ENCODE measurements around the gene ANKMY1. TPM values are rescaled to one million over a fixed set of nuclear protein-coding genes. Genes with fewer than 3 reads are reported as not detected.

ANKMY1 gene
- total RNA-seq, 2 donors from 2014 or later, result 12.3 to 18.1 TPM

GRCh38 chr2:240520130-240520973, 37.4 kb downstream of the ANKMY1 start:
- H3K4me3 ChIP-seq, result no peak overlapping the region

GRCh38 chr2:240519396-240520129, 38.2 kb downstream of the ANKMY1 start:
- Histone ChIP-seq H3K27me3 (no peaks in the 10 kb centered on the region), H3K4me3 (no peak overlapping the region), H3K27ac (no peak overlapping the region), H3K4me1 (no peaks in the 10 kb centered on the region), H3K36me3 (no peaks in the 10 kb centered on the region), H3K9me3 (no peaks in the 10 kb centered on the region), H3K9ac (ENCODE audit: low read depth in 2 of 2, low read length in 2 of 2) (no peak overlapping the region)
- DNase-seq, result no peak
- TF ChIP-seq, protein P1, sequence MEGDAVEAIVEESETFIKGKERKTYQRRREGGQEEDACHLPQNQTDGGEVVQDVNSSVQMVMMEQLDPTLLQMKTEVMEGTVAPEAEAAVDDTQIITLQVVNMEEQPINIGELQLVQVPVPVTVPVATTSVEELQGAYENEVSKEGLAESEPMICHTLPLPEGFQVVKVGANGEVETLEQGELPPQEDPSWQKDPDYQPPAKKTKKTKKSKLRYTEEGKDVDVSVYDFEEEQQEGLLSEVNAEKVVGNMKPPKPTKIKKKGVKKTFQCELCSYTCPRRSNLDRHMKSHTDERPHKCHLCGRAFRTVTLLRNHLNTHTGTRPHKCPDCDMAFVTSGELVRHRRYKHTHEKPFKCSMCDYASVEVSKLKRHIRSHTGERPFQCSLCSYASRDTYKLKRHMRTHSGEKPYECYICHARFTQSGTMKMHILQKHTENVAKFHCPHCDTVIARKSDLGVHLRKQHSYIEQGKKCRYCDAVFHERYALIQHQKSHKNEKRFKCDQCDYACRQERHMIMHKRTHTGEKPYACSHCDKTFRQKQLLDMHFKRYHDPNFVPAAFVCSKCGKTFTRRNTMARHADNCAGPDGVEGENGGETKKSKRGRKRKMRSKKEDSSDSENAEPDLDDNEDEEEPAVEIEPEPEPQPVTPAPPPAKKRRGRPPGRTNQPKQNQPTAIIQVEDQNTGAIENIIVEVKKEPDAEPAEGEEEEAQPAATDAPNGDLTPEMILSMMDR (IDR thresholded peaks at IDR 0.05), result no peak
- intact Hi-C loops (cut with DNase I), result loop anchor here (10.0 kb wide), 1 partner anchor 85 kb away; no protein-coding TSS in a partner anchor

More at GRCh38 chr2:240520130-240520973, 37.4 kb downstream of the ANKMY1 start:
- Histone ChIP-seq H3K9ac (ENCODE audit: low read depth in 2 of 2, low read length in 2 of 2) (no peak overlapping the region), H3K36me3 (no peaks in the 10 kb centered on the region), H3K4me1 (no peaks in the 10 kb centered on the region), H3K27ac (no peak overlapping the region), H3K9me3 (no peaks in the 10 kb centered on the region), H3K27me3 (no peaks in the 10 kb centered on the region)
- no peak for DNase-seq
- TF ChIP-seq, protein P1 (IDR thresholded peaks at IDR 0.05), result no peak
- intact Hi-C loops (cut with DNase I), result no loop called here

- no peaks in the 10 kb centered on the region for H3K4me1 ChIP-seq
- intact Hi-C loops (cut with DNase I), result loop anchor here (10.0 kb wide), 1 partner anchor 86 kb away; no protein-coding TSS in a partner anchor
- no peaks in the 10 kb centered on the region for H3K27me3 ChIP-seq
- H3K9ac ChIP-seq (ENCODE audit: low read depth in 2 of 2, low read length in 2 of 2), result no peak overlapping the region
- TF ChIP-seq, protein P1 (IDR thresholded peaks at IDR 0.05), result no peak
- no peak overlapping the region for H3K4me3 ChIP-seq
- DNase-seq, result no peak
- no peaks in the 10 kb centered on the region for H3K9me3 ChIP-seq
- no peaks in the 10 kb centered on the region for H3K36me3 ChIP-seq
- H3K27ac ChIP-seq, result no peak overlapping the region
Measured at GRCh38 chr2:240518981-240519380, 38.8 kb downstream of the ANKMY1 start.

DNA sequence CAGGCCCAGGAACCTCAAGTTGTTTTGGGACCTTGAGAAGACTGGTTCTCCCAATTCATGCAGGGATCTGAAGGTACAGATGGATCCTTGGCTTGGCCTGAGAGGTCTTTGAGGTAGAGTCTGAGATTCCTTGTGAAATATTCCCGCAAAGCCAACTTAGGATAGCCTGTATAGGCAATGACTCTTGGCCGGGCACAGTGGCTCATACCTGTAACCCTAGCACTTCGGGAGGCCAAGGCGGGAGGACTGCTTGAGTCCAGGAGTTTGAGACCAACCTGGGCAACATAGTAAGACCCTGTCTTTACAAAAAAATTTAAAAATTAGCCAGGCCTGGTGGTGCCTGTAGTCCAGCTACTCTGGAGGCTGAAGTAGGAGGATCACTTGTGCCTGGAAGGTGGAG, 40.4 kb downstream of the ANKMY1 start:
- no peak overlapping the region for H3K27ac ChIP-seq
- DNase-seq, result no peak
- no peaks in the 10 kb centered on the region for H3K27me3 ChIP-seq
- no peak overlapping the region for H3K4me3 ChIP-seq
- no peaks in the 10 kb centered on the region for H3K36me3 ChIP-seq
- intact Hi-C loops (cut with DNase I), result loop anchor here (10.0 kb wide), 1 partner anchor 87 kb away; no protein-coding TSS in a partner anchor
- no peaks in the 10 kb centered on the region for H3K9me3 ChIP-seq
- TF ChIP-seq, protein P1 (IDR thresholded peaks at IDR 0.05), result no peak
- no peak overlapping the region for H3K9ac ChIP-seq (ENCODE audit: low read depth in 2 of 2, low read length in 2 of 2)
- no peaks in the 10 kb centered on the region for H3K4me1 ChIP-seq

GRCh38 chr2:240514631-240515030, 43.2 kb downstream of the ANKMY1 start:
- H3K27ac ChIP-seq, result no peak overlapping the region
- no peaks in the 10 kb centered on the region for H3K27me3 ChIP-seq
- H3K9me3 ChIP-seq, result no peaks in the 10 kb centered on the region
- intact Hi-C loops (cut with DNase I), result loop anchor here (10.0 kb wide), 1 partner anchor 90 kb away; no protein-coding TSS in a partner anchor
- TF ChIP-seq, protein P1 (IDR thresholded peaks at IDR 0.05), result no peak
- H3K4me3 ChIP-seq, result no peak overlapping the region
- no peaks in the 10 kb centered on the region for H3K36me3 ChIP-seq
- H3K9ac ChIP-seq (ENCODE audit: low read depth in 2 of 2, low read length in 2 of 2), result no peak overlapping the region
- H3K4me1 ChIP-seq, result no peaks in the 10 kb centered on the region
- no peak for DNase-seq

Data from colonic mucosa (tissue), 4 donors.